Choroid plexus epithelial cell (primary cell): ENCODE data around the gene STK38L.

Source experiments
- DNase-seq: peaks from one replicate; pipeline ENCODE4 v3.0.0-alpha.2; 2010; ENCODE audit warnings: low read depth
- H3K4me3 ChIP-seq: 2 replicates; pipeline ENCODE4 v1.5.1; 2011; ENCODE audit warnings: low read depth, mild to moderate bottlenecking, control low read depth, low read length, moderate library complexity
- TF ChIP-seq, protein P1 (sequence below): conservative IDR thresholded peaks from 2 replicates; pipeline ENCODE4 v1.5.1; 2011; ENCODE audit warnings: low read depth, mild to moderate bottlenecking, control low read depth, inconsistent platforms, low read length, moderate library complexity

STK38L gene

DNA sequence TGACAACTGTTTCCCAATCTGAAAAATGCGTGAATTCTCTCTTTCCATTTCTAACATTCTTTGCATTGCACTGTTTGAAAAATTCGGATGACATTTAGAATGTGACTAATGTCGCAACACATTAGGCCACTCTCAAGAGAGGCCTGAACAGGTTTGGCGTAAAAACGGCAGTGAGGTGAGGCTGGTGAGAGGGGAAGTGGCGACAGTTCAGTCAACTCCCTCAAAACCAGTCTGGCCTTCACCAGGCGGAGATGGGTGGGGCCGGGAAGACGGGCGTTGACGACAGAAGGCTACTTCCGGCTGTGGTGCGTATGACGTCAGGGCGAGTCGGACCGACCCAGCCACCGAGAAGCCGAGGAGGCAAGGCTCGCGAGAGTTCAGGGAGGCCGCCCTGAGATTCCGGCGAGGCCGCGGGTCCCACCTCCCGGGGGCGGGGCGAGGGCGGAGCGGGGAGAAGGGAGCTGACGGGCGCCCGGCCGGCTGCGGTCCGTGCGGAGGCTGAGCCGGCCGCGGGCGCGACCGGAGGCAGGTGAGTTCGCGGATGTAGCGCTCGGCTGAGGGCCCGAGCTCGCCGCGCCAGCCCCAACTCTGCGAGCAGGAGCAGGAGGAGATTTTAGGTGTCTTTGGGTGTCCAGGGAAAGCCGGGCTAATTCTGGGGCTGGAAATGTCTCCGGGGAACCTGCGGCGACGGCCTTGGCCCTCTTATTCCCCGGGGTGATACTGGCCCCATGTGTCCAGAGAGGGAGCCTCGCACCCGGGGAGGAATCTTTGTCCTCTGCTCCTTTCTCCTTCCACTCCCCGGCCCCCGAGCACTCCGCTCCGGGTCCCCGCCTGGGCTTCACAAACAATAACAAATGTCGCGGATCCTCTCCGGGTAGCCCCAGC lies at the start of gene STK38L:
STK38L (plus strand) TSS at position 483 of the 885 bp plus-strand sequence. CDS start 53,435 bp downstream, outside the sequence.
- DNase-seq, result peak; percentile 97
- H3K4me3 ChIP-seq, result peak within 1 kb of the TSS; percentile 83
- TF ChIP-seq, protein P1, sequence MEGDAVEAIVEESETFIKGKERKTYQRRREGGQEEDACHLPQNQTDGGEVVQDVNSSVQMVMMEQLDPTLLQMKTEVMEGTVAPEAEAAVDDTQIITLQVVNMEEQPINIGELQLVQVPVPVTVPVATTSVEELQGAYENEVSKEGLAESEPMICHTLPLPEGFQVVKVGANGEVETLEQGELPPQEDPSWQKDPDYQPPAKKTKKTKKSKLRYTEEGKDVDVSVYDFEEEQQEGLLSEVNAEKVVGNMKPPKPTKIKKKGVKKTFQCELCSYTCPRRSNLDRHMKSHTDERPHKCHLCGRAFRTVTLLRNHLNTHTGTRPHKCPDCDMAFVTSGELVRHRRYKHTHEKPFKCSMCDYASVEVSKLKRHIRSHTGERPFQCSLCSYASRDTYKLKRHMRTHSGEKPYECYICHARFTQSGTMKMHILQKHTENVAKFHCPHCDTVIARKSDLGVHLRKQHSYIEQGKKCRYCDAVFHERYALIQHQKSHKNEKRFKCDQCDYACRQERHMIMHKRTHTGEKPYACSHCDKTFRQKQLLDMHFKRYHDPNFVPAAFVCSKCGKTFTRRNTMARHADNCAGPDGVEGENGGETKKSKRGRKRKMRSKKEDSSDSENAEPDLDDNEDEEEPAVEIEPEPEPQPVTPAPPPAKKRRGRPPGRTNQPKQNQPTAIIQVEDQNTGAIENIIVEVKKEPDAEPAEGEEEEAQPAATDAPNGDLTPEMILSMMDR, result peak; percentile 32

DNA sequence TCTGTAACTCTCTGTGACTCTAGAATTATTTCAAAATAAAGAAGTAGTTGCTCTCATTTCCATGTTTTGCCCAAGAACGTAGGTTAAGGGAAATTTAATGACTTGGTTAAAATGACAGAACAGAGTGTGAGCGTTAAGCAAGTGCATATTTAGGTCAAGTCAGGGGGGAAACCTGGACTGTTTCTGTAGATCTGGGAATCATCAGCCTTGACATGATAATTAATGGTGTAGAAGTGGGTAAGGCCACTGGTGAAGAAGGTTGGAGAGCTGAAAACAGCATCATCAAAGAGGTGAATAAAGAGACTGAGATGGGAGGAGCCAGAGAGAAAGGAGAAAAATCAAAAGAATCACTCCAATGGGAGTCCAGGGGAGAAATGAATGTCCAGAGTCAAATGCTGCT lies 49.4 kb upstream of the STK38L start:
- TF ChIP-seq, protein P1, result no peak
- no peak overlapping the region for H3K4me3 ChIP-seq
- DNase-seq, result no peak

- H3K4me3 ChIP-seq, result no peak overlapping the region
- no peak for DNase-seq
- TF ChIP-seq, protein P1, result no peak
These were observed 46.0 kb upstream of the STK38L start for GRCh38 chr12:27198036-27198435.

- TF ChIP-seq, protein P1, result no peak
- H3K4me3 ChIP-seq, result no peak overlapping the region
- DNase-seq, result no peak
These were observed 44.3 kb upstream of the STK38L start for GRCh38 chr12:27199638-27200300.

- DNase-seq, result no peak
These were observed 42.9 kb upstream of the STK38L start for GRCh38 chr12:27201169-27201568.

GRCh38 chr12:27206801-27207502 lies 37.1 kb upstream of the STK38L start:
- no peak overlapping the region for H3K4me3 ChIP-seq
- no peak for DNase-seq
- TF ChIP-seq, protein P1, result no peak

More at GRCh38 chr12:27201169-27201568, 42.9 kb upstream of the STK38L start:
- no peak overlapping the region for H3K4me3 ChIP-seq
- TF ChIP-seq, protein P1, result no peak
